Brain microvascular endothelial cell (primary cell): ENCODE measurements around the gene COA8.

Experiments
- DNase-seq: peaks from one replicate; pipeline ENCODE4 v3.0.0-alpha.2; 2020
- H3K27ac ChIP-seq: fragments of 250-450 bp; sonication (Bioruptor Pico); 2 replicates; pipeline ENCODE4 v1.5.1; 2020; ENCODE audit warnings: mild to moderate bottlenecking, moderate library complexity
- H3K27me3 ChIP-seq: fragments of 250-450 bp; sonication (Bioruptor Pico); replicated peaks from 2 replicates; pipeline ENCODE4 v1.5.1; 2020; ENCODE audit warnings: mild to moderate bottlenecking
- H3K36me3 ChIP-seq: fragments of 250-450 bp; sonication (Bioruptor Pico); replicated peaks from 2 replicates; pipeline ENCODE4 v1.5.1; 2020; ENCODE audit warnings: mild to moderate bottlenecking
- H3K4me3 ChIP-seq: 2 replicates; pipeline ENCODE4 v1.5.1; 2011; ENCODE audit warnings: low read depth, mild to moderate bottlenecking, control low read depth, low read length, moderate library complexity
- in situ Hi-C: cut with HindIII; loops from 2 replicates; pipeline ENCODE4 v1.10.0; 2017; ENCODE audit warnings: low sequenced_read_pairs, low pct_ligation_motif_present
- TF ChIP-seq, protein P1 (sequence below): IDR thresholded peaks from 2 replicates; pipeline ENCODE4 v1.5.1; 2011; ENCODE audit warnings: low read depth, mild to moderate bottlenecking, moderate library complexity, low read length, control low read depth, inconsistent platforms; ENCODE audit errors: missing control alignments

The COA8 gene

DNA sequence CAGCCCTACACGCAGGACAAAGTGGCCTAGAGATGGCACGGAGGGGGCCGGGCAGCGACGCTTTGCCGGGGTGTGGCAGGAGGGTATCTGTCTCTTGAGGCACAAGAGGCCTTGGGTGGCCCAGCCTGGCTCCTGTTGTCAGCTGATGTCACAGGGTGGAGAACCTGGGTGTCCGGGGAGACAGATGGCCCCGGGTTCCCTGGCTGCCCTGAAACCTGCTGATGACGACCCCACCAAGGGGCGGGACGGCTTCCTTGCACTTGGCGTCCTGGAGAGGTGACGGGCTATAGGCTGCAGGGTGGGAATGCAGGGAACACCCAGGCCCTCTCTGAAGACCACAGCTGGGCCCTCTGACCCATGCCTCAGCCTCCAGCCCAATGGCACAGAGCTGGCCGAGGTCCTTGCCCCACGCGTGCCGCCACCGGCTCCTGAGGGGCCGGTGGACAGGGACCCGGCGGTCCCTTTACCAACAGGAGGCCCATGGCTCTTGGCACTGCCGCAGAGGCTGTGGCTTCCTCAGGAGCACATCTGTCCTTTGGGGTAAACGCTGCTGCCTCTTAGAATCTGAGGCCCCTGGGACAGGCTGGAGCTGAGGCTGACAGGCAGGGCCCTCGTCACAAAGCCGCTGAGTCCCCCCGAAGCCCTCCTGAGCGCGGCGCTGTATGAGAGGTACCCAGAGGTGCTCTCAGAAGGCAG is 17.4 kb upstream of the COA8 start:
- DNase-seq, result no peak
- TF ChIP-seq, protein P1, sequence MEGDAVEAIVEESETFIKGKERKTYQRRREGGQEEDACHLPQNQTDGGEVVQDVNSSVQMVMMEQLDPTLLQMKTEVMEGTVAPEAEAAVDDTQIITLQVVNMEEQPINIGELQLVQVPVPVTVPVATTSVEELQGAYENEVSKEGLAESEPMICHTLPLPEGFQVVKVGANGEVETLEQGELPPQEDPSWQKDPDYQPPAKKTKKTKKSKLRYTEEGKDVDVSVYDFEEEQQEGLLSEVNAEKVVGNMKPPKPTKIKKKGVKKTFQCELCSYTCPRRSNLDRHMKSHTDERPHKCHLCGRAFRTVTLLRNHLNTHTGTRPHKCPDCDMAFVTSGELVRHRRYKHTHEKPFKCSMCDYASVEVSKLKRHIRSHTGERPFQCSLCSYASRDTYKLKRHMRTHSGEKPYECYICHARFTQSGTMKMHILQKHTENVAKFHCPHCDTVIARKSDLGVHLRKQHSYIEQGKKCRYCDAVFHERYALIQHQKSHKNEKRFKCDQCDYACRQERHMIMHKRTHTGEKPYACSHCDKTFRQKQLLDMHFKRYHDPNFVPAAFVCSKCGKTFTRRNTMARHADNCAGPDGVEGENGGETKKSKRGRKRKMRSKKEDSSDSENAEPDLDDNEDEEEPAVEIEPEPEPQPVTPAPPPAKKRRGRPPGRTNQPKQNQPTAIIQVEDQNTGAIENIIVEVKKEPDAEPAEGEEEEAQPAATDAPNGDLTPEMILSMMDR, result no peak
- Histone ChIP-seq H3K27me3 (no peaks in the 10 kb centered on the region), H3K27ac (no peak overlapping the region), H3K36me3 (no peaks in the 10 kb centered on the region), H3K4me3 (no peak overlapping the region)
- in situ Hi-C loops, result no loop called here

DNA sequence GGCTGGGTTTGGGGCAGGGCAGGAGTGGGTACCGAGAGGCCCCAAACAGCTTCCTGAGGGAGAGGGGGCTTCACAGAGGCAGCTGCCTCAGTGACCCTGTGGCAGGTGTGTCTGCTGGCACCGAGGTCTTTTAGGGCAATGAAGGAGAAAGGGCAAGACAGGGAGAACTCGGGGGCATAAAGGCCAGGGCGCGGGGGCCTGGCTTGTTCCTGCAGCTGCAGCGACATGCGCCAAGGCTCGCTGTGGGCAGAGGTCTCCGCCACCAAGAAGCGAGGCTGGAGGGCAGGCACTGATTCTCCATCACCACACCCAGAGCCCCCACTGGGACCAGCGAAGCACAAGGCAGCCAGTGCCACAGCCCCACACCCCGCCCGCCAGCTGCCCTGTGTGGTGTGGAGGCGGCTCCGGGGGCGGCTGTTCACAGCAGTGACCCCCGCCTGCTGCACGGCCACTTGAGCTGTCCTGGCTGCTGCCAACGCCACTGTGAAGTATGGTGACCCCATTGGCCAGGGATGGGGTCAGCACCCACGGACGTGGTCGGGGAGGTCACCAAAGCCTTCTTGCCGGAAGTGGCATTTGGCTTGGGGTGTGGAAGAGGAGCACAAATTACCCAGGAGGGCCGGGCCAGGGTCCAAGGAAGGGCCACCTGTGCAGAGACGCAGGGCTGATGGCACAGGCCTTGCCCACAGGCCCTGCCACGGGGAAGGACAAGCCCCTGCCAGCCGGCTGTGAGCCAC is 16.7 kb upstream of the COA8 start:
- no peak overlapping the region for H3K4me3 ChIP-seq
- DNase-seq, result no peak
- no peak overlapping the region for H3K27ac ChIP-seq
- in situ Hi-C loops, result no loop called here
- TF ChIP-seq, protein P1, result no peak
- H3K27me3 ChIP-seq, result no peaks in the 10 kb centered on the region
- H3K36me3 ChIP-seq, result no peaks in the 10 kb centered on the region

DNA sequence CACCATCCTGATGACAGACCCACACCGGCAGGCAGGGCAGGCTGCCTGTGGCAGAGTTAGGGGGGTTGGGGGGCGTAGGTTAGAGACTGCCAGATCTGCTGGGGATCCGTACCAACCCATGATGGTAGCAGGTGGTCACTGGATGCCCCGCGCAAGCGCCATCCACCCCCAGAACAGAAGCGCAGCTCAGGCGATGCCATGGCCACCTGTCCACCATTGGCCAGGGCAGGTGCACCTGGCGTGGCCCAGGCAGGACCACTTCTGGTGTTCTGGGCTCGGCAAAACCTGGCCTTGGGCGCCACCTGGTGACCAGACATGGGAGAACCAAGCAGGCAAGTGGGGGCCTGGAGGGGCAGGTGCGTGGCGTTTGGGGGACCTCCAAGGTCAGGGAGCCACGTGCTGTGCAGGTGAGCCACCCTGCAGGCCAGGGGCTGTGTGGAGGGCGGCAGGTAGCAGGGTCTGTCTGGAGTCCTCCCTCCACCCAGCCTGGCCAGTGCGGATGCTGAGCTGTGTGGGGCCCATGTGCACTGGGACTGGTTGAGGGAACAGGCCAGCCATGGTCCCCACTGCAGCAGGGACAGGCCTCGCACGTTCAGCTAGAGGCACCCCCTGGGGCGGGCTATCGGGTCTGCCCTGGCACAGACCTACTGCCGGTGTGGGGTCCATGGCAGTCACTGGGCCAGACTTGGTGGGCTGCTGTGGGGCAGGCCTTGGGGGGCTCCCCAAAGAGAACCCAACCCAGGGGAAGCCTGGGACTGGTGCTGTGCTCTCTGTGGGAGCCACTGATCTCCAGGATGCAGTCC is 15.9 kb upstream of the COA8 start:
- DNase-seq, result peak; percentile 32
- Histone ChIP-seq H3K36me3 (no peaks in the 10 kb centered on the region), H3K4me3 (no peak overlapping the region), H3K27me3 (no peaks in the 10 kb centered on the region), H3K27ac (no peak overlapping the region)
- in situ Hi-C loops, result no loop called here
- TF ChIP-seq, protein P1, result peak; percentile 93

DNA sequence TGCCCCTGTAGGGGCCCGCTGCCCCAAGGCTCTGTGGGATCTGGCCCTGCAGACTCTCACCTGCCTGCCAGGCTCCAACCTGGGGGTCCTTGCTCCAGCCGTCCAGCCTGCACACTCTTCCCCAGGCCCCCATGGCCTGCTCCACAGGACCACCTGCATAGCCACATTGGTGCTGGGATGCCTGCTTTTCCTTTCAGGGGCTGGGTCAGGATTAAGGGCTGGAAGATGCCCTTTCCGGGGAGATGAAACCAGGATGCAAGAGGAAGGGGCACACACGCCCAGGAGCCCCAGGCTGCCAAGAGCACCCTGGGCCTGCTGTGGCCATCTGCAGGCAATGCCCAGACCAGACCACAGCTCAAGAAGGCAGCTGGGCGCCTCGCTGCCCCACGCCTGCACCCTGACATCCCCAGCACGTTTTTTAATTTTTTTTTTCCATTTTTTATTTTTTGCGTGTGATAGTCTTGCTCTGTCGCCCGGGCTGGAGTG is 15.3 kb upstream of the COA8 start:
- in situ Hi-C loops, result no loop called here
- no peaks in the 10 kb centered on the region for H3K36me3 ChIP-seq
- H3K27me3 ChIP-seq, result no peaks in the 10 kb centered on the region
- TF ChIP-seq, protein P1, result no peak
- no peak overlapping the region for H3K4me3 ChIP-seq
- DNase-seq, result no peak
- H3K27ac ChIP-seq, result no peak overlapping the region

DNA sequence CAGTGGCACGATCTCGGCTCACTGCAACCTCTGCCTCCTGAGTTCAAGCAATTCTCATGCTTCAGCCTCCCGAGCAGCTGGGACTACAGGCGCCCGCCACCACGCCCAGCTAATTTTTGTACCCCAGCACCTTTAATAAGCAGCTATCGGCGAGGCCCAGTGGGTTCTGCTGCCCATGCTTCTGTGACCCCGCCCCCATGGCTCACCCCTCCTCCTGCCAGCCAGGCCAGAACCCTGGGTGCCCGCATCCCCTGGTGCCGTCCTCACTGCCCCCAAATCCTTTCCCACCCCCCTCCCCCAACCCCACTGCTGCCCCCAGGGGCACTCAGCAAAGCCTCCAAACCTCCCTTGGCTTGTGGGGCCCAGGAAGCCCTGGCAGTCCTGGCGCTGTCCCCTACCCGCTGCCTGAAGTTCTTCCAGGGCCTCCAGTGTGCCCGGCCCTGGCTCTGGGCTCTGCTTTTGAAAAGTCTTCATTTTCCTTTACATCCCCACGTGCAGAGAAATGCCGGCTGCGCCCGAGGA is 14.8 kb upstream of the COA8 start:
- Histone ChIP-seq H3K27me3 (no peaks in the 10 kb centered on the region), H3K27ac (no peak overlapping the region), H3K36me3 (no peaks in the 10 kb centered on the region), H3K4me3 (no peak overlapping the region)
- TF ChIP-seq, protein P1, result no peak
- no peak for DNase-seq
- in situ Hi-C loops, result no loop called here
